Measurements from ENCODE around the gene PTH1R. TPM values are rescaled to one million over a fixed set of nuclear protein-coding genes. Genes with fewer than 3 reads are reported as not detected.

The PTH1R gene
- total and polyA plus RNA-seq, 10 of the 15 experiments (the other 5 are each of a cell fraction or from before 2014, with no cell fraction given) = not detected

GRCh38 chr3:46926871-46927717, 49.6 kb downstream of the PTH1R start (continued):
- TF ChIP-seq RELB (IDR thresholded peaks at IDR 0.05; ENCODE audit: low read depth) (peak; percentile 98), EGR1 (IDR thresholded peaks at IDR 0.05; ENCODE audit: borderline replicate concordance in 1 of 2, low read depth in 2 of 2, low read length in 2 of 2) (peak in 1 of 2 experiments; percentile 10; a peak in 1 of 3 replicates), NFYA (IDR thresholded peaks at IDR 0.05; ENCODE audit: borderline replicate concordance, low read depth, low read length) (no peak), KAT2A (conservative IDR thresholded peaks at IDR 0.05; ENCODE audit: control insufficient read depth, low read depth, low read length) (no peak), E4F1 (IDR thresholded peaks at IDR 0.05; ENCODE audit: borderline replicate concordance, partially characterized antibody) (peak; percentile 24), RFX5 (IDR thresholded peaks at IDR 0.05; ENCODE audit: low read depth, low read length) (no peak), MEF2A (IDR thresholded peaks at IDR 0.05; ENCODE audit: insufficient read depth, low read depth, low read length) (no peak; the same call in 1 of the 2 replicates), YBX1 (IDR thresholded peaks at IDR 0.05) (no peak)

Data from GM12878 (cell line).